PC-9 (cell line): ENCODE measurements around the gene CAPZB. TPM values are rescaled to one million over a fixed set of nuclear protein-coding genes. Genes with fewer than 3 reads are reported as not detected.

Source experiments
- BruUV-seq: library from RNA; stranded (reverse); fragments of 400-500 nt; replicated peaks from 2 replicates; lab custom pipeline; 2021; lab: Mats Ljungman, UMichigan
- CTCF ChIA-PET: fragments of 300-600 bp; sonication (Branson Sonifier 250); formaldehyde crosslinking; loops from one replicate; lab custom pipeline; 2022; ENCODE audit warnings: antibody characterized with exemption; lab: Charles Lee
- POLR2A ChIA-PET: fragments of 300-600 bp; sonication (Branson Sonifier 250); formaldehyde crosslinking; loops from one replicate; lab custom pipeline; 2022; ENCODE audit warnings: antibody characterized with exemption; ENCODE audit not compliant: unreplicated experiment; lab: Charles Lee
- DNase-seq, 2 experiments: peaks; one replicate each; pipeline versions ENCODE4 v3.0.0 to v3.0.0-alpha.2; 2015 to 2022; ENCODE audit warnings: mixed read lengths in 1 of 2
- H2AFZ ChIP-seq: fragments of 200-600 bp; sonication (generic); 2 replicates; pipeline ENCODE4 v1.8.1; 2017; ENCODE audit warnings: antibody characterized with exemption
- H3F3A ChIP-seq: fragments of 200-600 bp; sonication (generic); 2 replicates; pipeline ENCODE4 v1.8.1; 2017; ENCODE audit warnings: antibody characterized with exemption, mild to moderate bottlenecking, low read depth; ENCODE audit not compliant: insufficient read depth
- H3K27ac ChIP-seq: fragments of 200-600 bp; sonication (generic); 2 replicates; pipeline ENCODE4 v1.6.1; 2016; ENCODE audit warnings: mixed run types
- H3K27me3 ChIP-seq: fragments of 200-600 bp; sonication (generic); 2 replicates; pipeline ENCODE4 v1.6.1; 2016; ENCODE audit warnings: low read depth, mixed run types; ENCODE audit not compliant: insufficient read depth
- H3K36me3 ChIP-seq: fragments of 200-600 bp; sonication (generic); 2 replicates; pipeline ENCODE4 v1.6.1; 2016; ENCODE audit warnings: low read depth, mixed run types
- H3K4me1 ChIP-seq: fragments of 200-600 bp; sonication (generic); replicated peaks from 2 replicates; pipeline ENCODE4 v1.6.1; 2016; ENCODE audit warnings: mixed run types; ENCODE audit not compliant: insufficient read depth
- H3K4me2 ChIP-seq: fragments of 200-600 bp; sonication (generic); 2 replicates; pipeline ENCODE4 v1.6.1; 2017; ENCODE audit warnings: mixed run types
- H3K4me3 ChIP-seq: fragments of 200-600 bp; sonication (generic); 2 replicates; pipeline ENCODE4 v1.6.1; 2016; ENCODE audit warnings: mixed run types
- H3K79me2 ChIP-seq: fragments of 200-600 bp; sonication (generic); 2 replicates; pipeline ENCODE4 v1.6.1; 2017; ENCODE audit warnings: low read depth, mixed run types
- H3K9me2 ChIP-seq: fragments of 200-600 bp; sonication (generic); 2 replicates; pipeline ENCODE4 v1.8.1; 2017; ENCODE audit warnings: mild to moderate bottlenecking; ENCODE audit not compliant: insufficient read depth
- H3K9me3 ChIP-seq: fragments of 200-600 bp; sonication (generic); 2 replicates; pipeline ENCODE4 v1.8.1; 2016; ENCODE audit warnings: low read depth; ENCODE audit not compliant: insufficient read depth
- H4K20me1 ChIP-seq: fragments of 200-600 bp; sonication (generic); 2 replicates; pipeline ENCODE4 v1.8.1; 2017; ENCODE audit not compliant: insufficient read depth
- CTCF ChIP-seq: fragments of 200-600 bp; sonication (generic); conservative IDR thresholded peaks from 2 replicates; pipeline ENCODE4 v1.6.1; 2017; ENCODE audit warnings: mixed run types, antibody characterized with exemption, mild to moderate bottlenecking, moderate library complexity
- EZH2 ChIP-seq: fragments of 200-600 bp; sonication (generic); IDR thresholded peaks from 2 replicates; pipeline ENCODE4 v1.8.0; 2017; ENCODE audit warnings: antibody characterized with exemption, low read depth
- intact Hi-C: fragments of 100-400 bp; cut with micrococcal nuclease; formaldehyde crosslinking; loops from one replicate; pipeline ENCODE4 v1.10.0; 2022; ENCODE audit not compliant: unreplicated experiment
- total RNA-seq: library from RNA; stranded (reverse); gene quantifications from 2 replicates; pipeline ENCODE4 v1.2.3, GENCODE V29; 2021

CAPZB gene
- total RNA-seq, 1 experiment from 2014 or later = 222 TPM

GRCh38 chr1:19402031-19402813, 83.1 kb downstream of the CAPZB start:
- TF ChIP-seq CTCF (no peak), EZH2 (no peak)
- H3K4me3 ChIP-seq = no peak overlapping the region
- no peak for DNase-seq
- peaks cover 6% of the 10 kb centered on the region for H4K20me1 ChIP-seq
- H3K9me3 ChIP-seq = no peaks in the 10 kb centered on the region
- no peaks in the 10 kb centered on the region for H3K9me2 ChIP-seq
- H3K4me1 ChIP-seq = no peaks in the 10 kb centered on the region
- no peaks in the 10 kb centered on the region for H3K27me3 ChIP-seq
- ChIA-PET CTCF (no interaction called here), POLR2A (no interaction called here)
- H3K27ac ChIP-seq = no peak overlapping the region
- H3K79me2 ChIP-seq = no peaks in the 10 kb centered on the region; the same call in 1 of the 2 replicates
- H3F3A ChIP-seq = no peaks in the 10 kb centered on the region
- BruUV-seq = no TSS peak
- H3K4me2 ChIP-seq = no peak overlapping the region
- intact Hi-C loops = no loop called here
- no peaks in the 10 kb centered on the region for H3K36me3 ChIP-seq
- H2AFZ ChIP-seq = no peak overlapping the region

- H3K4me1 ChIP-seq = no peaks in the 10 kb centered on the region
- H3K27me3 ChIP-seq = no peaks in the 10 kb centered on the region
- no peaks in the 10 kb centered on the region; the same call in 1 of the 2 replicates for H3K79me2 ChIP-seq
- ChIA-PET POLR2A (no interaction called here), CTCF (interaction anchor here (0.7 kb wide), 1 partner anchor 21 kb away, joined by 5 read pairs; no protein-coding TSS in a partner anchor)
- no peaks in the 10 kb centered on the region for H3K9me3 ChIP-seq
- H3K27ac ChIP-seq = no peak overlapping the region
- no peaks in the 10 kb centered on the region for H3K9me2 ChIP-seq
- H2AFZ ChIP-seq = no peak overlapping the region
- H3K4me3 ChIP-seq = no peak overlapping the region
- intact Hi-C loops = no loop called here
- H3K36me3 ChIP-seq = no peaks in the 10 kb centered on the region
- peaks cover 7% of the 10 kb centered on the region; the same call in 1 of the 2 replicates for H4K20me1 ChIP-seq
- no peaks in the 10 kb centered on the region for H3F3A ChIP-seq
- no peak for DNase-seq
- no peak overlapping the region for H3K4me2 ChIP-seq
- no TSS peak for BruUV-seq
- no peak for TF ChIP-seq EZH2
- TF ChIP-seq CTCF = no peak
Observed at GRCh38 chr1:19401535-19401889, 83.8 kb downstream of the CAPZB start.

- no peaks in the 10 kb centered on the region; the same call in 1 of the 2 replicates for H3K79me2 ChIP-seq
Observed at GRCh38 chr1:19400875-19401534, 84.3 kb downstream of the CAPZB start.

More at GRCh38 chr1:19400875-19401534, 84.3 kb downstream of the CAPZB start:
- no peaks in the 10 kb centered on the region for H3F3A ChIP-seq
- peaks cover 7% of the 10 kb centered on the region; the same call in 1 of the 2 replicates for H4K20me1 ChIP-seq
- no peak overlapping the region for H3K27ac ChIP-seq
- H3K36me3 ChIP-seq = no peaks in the 10 kb centered on the region
- intact Hi-C loops = no loop called here
- ChIA-PET POLR2A (no interaction called here), CTCF (interaction anchor here (0.7 kb wide), 1 partner anchor 21 kb away, joined by 5 read pairs; no protein-coding TSS in a partner anchor)
- no peaks in the 10 kb centered on the region for H3K9me3 ChIP-seq
- no peaks in the 10 kb centered on the region for H3K4me1 ChIP-seq
- TF ChIP-seq CTCF = no peak
- no peak for TF ChIP-seq EZH2
- H3K9me2 ChIP-seq = no peaks in the 10 kb centered on the region
- H3K4me2 ChIP-seq = no peak overlapping the region
- BruUV-seq = no TSS peak
- DNase-seq = no peak
- no peak overlapping the region for H3K4me3 ChIP-seq
- no peaks in the 10 kb centered on the region for H3K27me3 ChIP-seq
- no peak overlapping the region for H2AFZ ChIP-seq
